Measurements from ENCODE around the gene DNER. TPM values are rescaled to one million over a fixed set of nuclear protein-coding genes. Genes with fewer than 3 reads are reported as not detected.
"Not testable (repeated sequence)": the region's sequence is repeated elsewhere in the genome, so short reads cannot be mapped to it uniquely, and the experiment has no call there.

DNER gene
- total RNA-seq, 1 experiment from 2014 or later: not detected

GRCh38 chr2:229726643-229727042 is 12.3 kb upstream of the DNER start:
- no peak overlapping the region for H3K4me2 ChIP-seq (ENCODE audit: low read depth, low read length, poor library complexity, severe bottlenecking)

GRCh38 chr2:229725716-229726574 is 11.6 kb upstream of the DNER start:
- no peak overlapping the region for H3K27ac ChIP-seq (ENCODE audit: low read length)
- no peak overlapping the region for H3K9ac ChIP-seq (ENCODE audit: low read length)
- H3K36me3 ChIP-seq (ENCODE audit: insufficient read depth, low read length): no peaks in the 10 kb centered on the region
- H3K79me2 ChIP-seq (ENCODE audit: low read length): no peaks in the 10 kb centered on the region
- H3K4me1 ChIP-seq (ENCODE audit: low read length): no peaks in the 10 kb centered on the region
- no peak overlapping the region for H2AFZ ChIP-seq (ENCODE audit: low read length)
- H4K20me1 ChIP-seq (ENCODE audit: insufficient read depth, low read depth, low read length): no peaks in the 10 kb centered on the region
- H3K9me2 ChIP-seq (replicated peaks; ENCODE audit: insufficient read depth, low read length): no peaks in the 10 kb centered on the region
- no peak overlapping the region for H3K4me2 ChIP-seq (ENCODE audit: low read depth, low read length, poor library complexity, severe bottlenecking)
- DNase-seq: no peak
- H3K27me3 ChIP-seq (ENCODE audit: low read length): no peaks in the 10 kb centered on the region
- H3K4me3 ChIP-seq (ENCODE audit: low read length): no peak overlapping the region
- no peaks in the 10 kb centered on the region for H3K9me3 ChIP-seq (ENCODE audit: low read length)

More at GRCh38 chr2:229726643-229727042, 12.3 kb upstream of the DNER start:
- DNase-seq: no peak
- Histone ChIP-seq H3K27ac (ENCODE audit: low read length) (no peak overlapping the region), H3K4me3 (ENCODE audit: low read length) (no peak overlapping the region), H3K79me2 (ENCODE audit: low read length) (no peaks in the 10 kb centered on the region), H3K9me2 (replicated peaks; ENCODE audit: insufficient read depth, low read length) (no peaks in the 10 kb centered on the region), H4K20me1 (ENCODE audit: insufficient read depth, low read depth, low read length) (no peaks in the 10 kb centered on the region), H3K9me3 (ENCODE audit: low read length) (no peaks in the 10 kb centered on the region), H3K27me3 (ENCODE audit: low read length) (no peaks in the 10 kb centered on the region), H3K9ac (ENCODE audit: low read length) (no peak overlapping the region), H3K4me1 (ENCODE audit: low read length) (no peaks in the 10 kb centered on the region), H2AFZ (ENCODE audit: low read length) (no peak overlapping the region), H3K36me3 (ENCODE audit: insufficient read depth, low read length) (no peaks in the 10 kb centered on the region)

- H3K4me1 ChIP-seq (ENCODE audit: low read length); H3K4me2 ChIP-seq (ENCODE audit: low read depth, low read length, poor library complexity, severe bottlenecking); H2AFZ ChIP-seq (ENCODE audit: low read length); H3K9me2 ChIP-seq (replicated peaks; ENCODE audit: insufficient read depth, low read length); H3K27me3 ChIP-seq (ENCODE audit: low read length); H3K4me3 ChIP-seq (ENCODE audit: low read length); H3K9me3 ChIP-seq (ENCODE audit: low read length); H3K27ac ChIP-seq (ENCODE audit: low read length); H3K9ac ChIP-seq (ENCODE audit: low read length); H3K36me3 ChIP-seq (ENCODE audit: insufficient read depth, low read length); H3K79me2 ChIP-seq (ENCODE audit: low read length); DNase-seq; H4K20me1 ChIP-seq (ENCODE audit: insufficient read depth, low read depth, low read length): not testable (repeated sequence)
Measured at GRCh38 chr2:229723192-229723591, 8.8 kb upstream of the DNER start.

GRCh38 chr2:229719926-229720647 is 5.7 kb upstream of the DNER start:
- no peaks in the 10 kb centered on the region for H3K4me1 ChIP-seq (ENCODE audit: low read length)
- no peak overlapping the region for H3K4me2 ChIP-seq (ENCODE audit: low read depth, low read length, poor library complexity, severe bottlenecking)
- no peaks in the 10 kb centered on the region for H4K20me1 ChIP-seq (ENCODE audit: insufficient read depth, low read depth, low read length)
- no peaks in the 10 kb centered on the region for H3K9me3 ChIP-seq (ENCODE audit: low read length)
- no peak overlapping the region for H2AFZ ChIP-seq (ENCODE audit: low read length)
- H3K36me3 ChIP-seq (ENCODE audit: insufficient read depth, low read length): no peaks in the 10 kb centered on the region
- DNase-seq: no peak
- H3K27ac ChIP-seq (ENCODE audit: low read length): no peak overlapping the region
- no peaks in the 10 kb centered on the region for H3K79me2 ChIP-seq (ENCODE audit: low read length)
- H3K9me2 ChIP-seq (replicated peaks; ENCODE audit: insufficient read depth, low read length): no peaks in the 10 kb centered on the region
- H3K9ac ChIP-seq (ENCODE audit: low read length): no peak overlapping the region
- no peaks in the 10 kb centered on the region for H3K27me3 ChIP-seq (ENCODE audit: low read length)
- H3K4me3 ChIP-seq (ENCODE audit: low read length): no peak overlapping the region

GRCh38 chr2:229718057-229718456 is 3.7 kb upstream of the DNER start:
- Histone ChIP-seq H3K9me2 (replicated peaks; ENCODE audit: insufficient read depth, low read length) (no peaks in the 10 kb centered on the region), H3K4me1 (ENCODE audit: low read length) (peaks cover 14% of the 10 kb centered on the region), H2AFZ (ENCODE audit: low read length) (no peak overlapping the region), H3K79me2 (ENCODE audit: low read length) (no peaks in the 10 kb centered on the region), H3K4me3 (ENCODE audit: low read length) (no peak overlapping the region), H3K27ac (ENCODE audit: low read length) (no peak overlapping the region), H3K9ac (ENCODE audit: low read length) (no peak overlapping the region), H4K20me1 (ENCODE audit: insufficient read depth, low read depth, low read length) (no peaks in the 10 kb centered on the region), H3K9me3 (ENCODE audit: low read length) (no peaks in the 10 kb centered on the region), H3K36me3 (ENCODE audit: insufficient read depth, low read length) (no peaks in the 10 kb centered on the region), H3K4me2 (ENCODE audit: low read depth, low read length, poor library complexity, severe bottlenecking) (no peak overlapping the region), H3K27me3 (ENCODE audit: low read length) (no peaks in the 10 kb centered on the region)
- no peak for DNase-seq

- Histone ChIP-seq H2AFZ (ENCODE audit: low read length) (no peak overlapping the region), H3K36me3 (ENCODE audit: insufficient read depth, low read length) (no peaks in the 10 kb centered on the region), H3K4me1 (ENCODE audit: low read length) (peaks cover 16% of the 10 kb centered on the region), H3K9me2 (replicated peaks; ENCODE audit: insufficient read depth, low read length) (no peaks in the 10 kb centered on the region), H3K27ac (ENCODE audit: low read length) (no peak overlapping the region), H3K9me3 (ENCODE audit: low read length) (no peaks in the 10 kb centered on the region), H3K9ac (ENCODE audit: low read length) (no peak overlapping the region), H3K4me3 (ENCODE audit: low read length) (no peak overlapping the region), H3K4me2 (ENCODE audit: low read depth, low read length, poor library complexity, severe bottlenecking) (no peak overlapping the region), H3K27me3 (ENCODE audit: low read length) (no peaks in the 10 kb centered on the region), H3K79me2 (ENCODE audit: low read length) (no peaks in the 10 kb centered on the region), H4K20me1 (ENCODE audit: insufficient read depth, low read depth, low read length) (no peaks in the 10 kb centered on the region)
- DNase-seq: peak; percentile 85
Measured at GRCh38 chr2:229715895-229716507, 1.6 kb upstream of the DNER start.

- H3K4me3 ChIP-seq (ENCODE audit: low read length): no peak overlapping the region
- no peaks in the 10 kb centered on the region for H3K27me3 ChIP-seq (ENCODE audit: low read length)
- H4K20me1 ChIP-seq (ENCODE audit: insufficient read depth, low read depth, low read length): no peaks in the 10 kb centered on the region
- H3K27ac ChIP-seq (ENCODE audit: low read length): no peak overlapping the region
- no peak overlapping the region for H2AFZ ChIP-seq (ENCODE audit: low read length)
- H3K9ac ChIP-seq (ENCODE audit: low read length): no peak overlapping the region
- H3K9me3 ChIP-seq (ENCODE audit: low read length): no peaks in the 10 kb centered on the region
- peaks cover 16% of the 10 kb centered on the region for H3K4me1 ChIP-seq (ENCODE audit: low read length)
- H3K79me2 ChIP-seq (ENCODE audit: low read length): no peaks in the 10 kb centered on the region
- peak overlapping the region; percentile 57 for H3K4me2 ChIP-seq (ENCODE audit: low read depth, low read length, poor library complexity, severe bottlenecking)
- no peaks in the 10 kb centered on the region for H3K36me3 ChIP-seq (ENCODE audit: insufficient read depth, low read length)
- no peaks in the 10 kb centered on the region for H3K9me2 ChIP-seq (replicated peaks; ENCODE audit: insufficient read depth, low read length)
- peak; percentile 53 for DNase-seq
Measured at GRCh38 chr2:229714736-229715541, 584 bp upstream of the DNER start.

Data from Karpas-422 (cell line).